K562 (cell line): ENCODE measurements around the gene FMNL3. TPM values are rescaled to one million over a fixed set of nuclear protein-coding genes. Genes with fewer than 3 reads are reported as not detected.

Source experiments
- ATAC-seq: fragments of 200-7000 bp; cut with Tn5 transposase; 3 replicates; pipeline ENCODE4 v1.9.1; 2020; ENCODE audit warnings: moderate library complexity
- BruUV-seq: library from RNA; stranded (reverse); fragments of 400-500 nt; replicated peaks from 2 replicates; lab custom pipeline; 2021; lab: Mats Ljungman, UMichigan
- CTCF ChIA-PET: fragments of 300-600 bp; formaldehyde crosslinking; extraction: SDS; loops from one replicate; lab custom pipeline; 2021; ENCODE audit warnings: low intra/inter-chr PET ratio; lab: Yijun Ruan, JAX
- POLR2A ChIA-PET: fragments of 300-600, 350-650 bp; sonication (Branson Sonifier 250); formaldehyde crosslinking; extraction: SDS; loops from one replicate; lab custom pipeline; 2021; ENCODE audit warnings: antibody characterized with exemption, inconsistent platforms; lab: Yijun Ruan, JAX
- DNase-seq, 4 experiments: peaks; one replicate each; pipeline versions ENCODE4 v3.0.0 to v3.0.0-alpha.2; 2011 to 2018; ENCODE audit warnings: low spot score in 3 of 4, mixed read lengths in 3 of 4; ENCODE audit errors: extremely low read depth in 1 of 4
- FAIRE-seq: peaks from 2 replicates; lab custom pipeline; 2011; peaks lifted over from hg19 to GRCh38; lab: Jason Lieb, UNC
- H2AFZ ChIP-seq: 2 replicates; pipeline ENCODE4 v1.6.0; 2011; ENCODE audit warnings: low read depth, low read length, control low read depth, inconsistent platforms
- H3K27ac ChIP-seq: fragments of 200-600 bp; 3 replicates; pipeline ENCODE4 v1.8.0; 2011; ENCODE audit warnings: low read depth, mild to moderate bottlenecking, control low read depth, inconsistent platforms, low read length, moderate library complexity, mixed read lengths; ENCODE audit errors: extremely low read depth
- H3K27me3 ChIP-seq, 2 experiments: fragments of 300-600 bp in 1 of 2; 2 replicates in 1 of 2; 3 replicates in 1 of 2; pipeline versions ENCODE4 v1.6.0 to v1.8.0; 2011; ENCODE audit warnings: inconsistent platforms in 2 of 2, low read length in 2 of 2, mild to moderate bottlenecking in 1 of 2, mixed read lengths in 1 of 2, moderate library complexity in 1 of 2; ENCODE audit not compliant: control insufficient read depth in 2 of 2, insufficient read depth in 2 of 2
- H3K36me3 ChIP-seq: fragments of 300-600 bp; 3 replicates; pipeline ENCODE4 v1.8.0; 2011; ENCODE audit warnings: mild to moderate bottlenecking, low read length, inconsistent platforms; ENCODE audit not compliant: control insufficient read depth, insufficient read depth
- H3K4me1 ChIP-seq, 2 experiments: fragments of 200-600 bp in 1 of 2; replicated peaks in 1 of 2; 2 replicates in 1 of 2; 3 replicates in 1 of 2; pipeline versions ENCODE4 v1.5.1 to v1.8.0; 2011; ENCODE audit warnings: inconsistent platforms in 2 of 2, low read length in 2 of 2, mild to moderate bottlenecking in 1 of 2, mixed read lengths in 1 of 2, moderate library complexity in 1 of 2; ENCODE audit not compliant: control insufficient read depth in 2 of 2, insufficient read depth in 2 of 2
- H3K4me2 ChIP-seq: 2 replicates; pipeline ENCODE4 v1.6.1; 2011; ENCODE audit warnings: low read length, control low read depth, inconsistent platforms, mixed read lengths; ENCODE audit not compliant: insufficient read depth
- H3K4me3 ChIP-seq: fragments of 200-600 bp; sonication (generic), shearing (Covaris generic); 2 replicates; pipeline ENCODE4 v1.5.1; 2016; ENCODE audit warnings: control low read depth, inconsistent platforms
- H3K79me2 ChIP-seq: fragments of 200-600 bp; 3 replicates; pipeline ENCODE4 v1.8.0; 2011; ENCODE audit warnings: low read length, inconsistent platforms; ENCODE audit not compliant: control insufficient read depth, insufficient read depth
- H3K9ac ChIP-seq, 2 experiments: 2 replicates each; pipeline versions ENCODE4 v1.6.0 to v1.6.1; 2011; ENCODE audit warnings: low read depth in 2 of 2, low read length in 2 of 2, control low read depth in 1 of 2, inconsistent platforms in 1 of 2, mild to moderate bottlenecking in 1 of 2, mixed read lengths in 1 of 2; ENCODE audit not compliant: insufficient read depth in 1 of 2
- H3K9me1 ChIP-seq: one replicate; pipeline ENCODE4 v1.6.0; 2011; ENCODE audit warnings: inconsistent platforms, mild to moderate bottlenecking, low read length, moderate library complexity; ENCODE audit not compliant: control insufficient read depth, insufficient read depth
- H3K9me3 ChIP-seq: replicated peaks from 2 replicates; pipeline ENCODE4 v1.5.1; 2011; ENCODE audit warnings: low read depth, low read length, inconsistent platforms; ENCODE audit not compliant: control insufficient read depth, insufficient read depth
- H4K20me1 ChIP-seq: replicated peaks from 2 replicates; pipeline ENCODE4 v1.6.1; 2011; ENCODE audit warnings: low read length, inconsistent platforms, mixed read lengths; ENCODE audit not compliant: control insufficient read depth, insufficient read depth
- CHD1 ChIP-seq: fragments of 200-600 bp; sonication (generic); IDR thresholded peaks from one replicate; pipeline ENCODE4 v1.6.1; 2012; ENCODE audit warnings: mild to moderate bottlenecking, moderate library complexity, low read length, inconsistent platforms
- FOS ChIP-seq: IDR thresholded peaks from 3 replicates; pipeline ENCODE4 v1.6.1; 2011; ENCODE audit not compliant: insufficient read length; ENCODE audit errors: extremely low read depth
- GATAD2B ChIP-seq: fragments of 450-650 bp; IDR thresholded peaks from 2 replicates; pipeline ENCODE4 v1.6.1; 2017; ENCODE audit warnings: mild to moderate bottlenecking, borderline replicate concordance
- KDM1A ChIP-seq, 2 experiments: fragments of 450-650 bp; IDR thresholded peaks; 2 replicates each; pipeline ENCODE4 v1.6.1; 2016; ENCODE audit warnings: mild to moderate bottlenecking in 2 of 2
- LARP7 ChIP-seq: fragments of 450-650 bp; IDR thresholded peaks from 2 replicates; pipeline ENCODE4 v1.6.1; 2016
- MTA2 ChIP-seq: fragments of 450-650 bp; IDR thresholded peaks from 2 replicates; pipeline ENCODE4 v1.6.1; 2016; ENCODE audit warnings: low read depth
- NKRF ChIP-seq: fragments of 450-650 bp; IDR thresholded peaks from 2 replicates; pipeline ENCODE4 v1.6.1; 2016; ENCODE audit warnings: borderline replicate concordance
- NR4A1 ChIP-seq, 2 experiments: fragments of 250-450 bp in 1 of 2; fragments of 450-650 bp in 1 of 2; sonication (Bioruptor Pico) in 1 of 2; IDR thresholded peaks; 2 replicates each; pipeline versions ENCODE4 v1.4.0 to v1.6.1; 2016 to 2020; ENCODE audit warnings: mild to moderate bottlenecking in 2 of 2, missing compliant biosample characterization in 1 of 2, missing genetic modification characterization in 1 of 2, moderate library complexity in 1 of 2
- RBM25 ChIP-seq: fragments of 200-400 bp; formaldehyde crosslinking; IDR thresholded peaks from 2 replicates; pipeline ENCODE4 v1.6.1; 2018; ENCODE audit warnings: low read length, low read depth, moderate library complexity; ENCODE audit not compliant: severe bottlenecking
- ZNF24 ChIP-seq: fragments of 450-650 bp; IDR thresholded peaks from 2 replicates; pipeline ENCODE4 v1.6.1; 2016
- ZNF3 ChIP-seq: fragments of 250-450 bp; sonication (Bioruptor Pico); IDR thresholded peaks from 2 replicates; pipeline ENCODE4 v1.5.0; 2021; ENCODE audit warnings: mild to moderate bottlenecking, moderate library complexity
- WGBS: fragments of 100-300 bp; shearing (Covaris generic); methylation state at CpG from one replicate; pipeline ENCODE4 v1.1.6; 2016; ENCODE audit warnings: low coverage, mixed read lengths; ENCODE audit not compliant: insufficient coverage; ENCODE audit errors: missing lambda C conversion rate; 5-methylcytosine and 5-hydroxymethylcytosine counted together
- in situ Hi-C: fragments of 300-500 bp; cut with MboI; formaldehyde crosslinking; loops from 4 replicates; pipeline ENCODE4 v1.15.0; 2018; ENCODE audit warnings: inconsistent platforms, mixed read lengths
- intact Hi-C: fragments of 100-400 bp; cut with micrococcal nuclease; formaldehyde crosslinking; loops from 2 replicates; pipeline ENCODE4 v1.14.2; 2022
- polyA plus RNA-seq, 8 experiments: library from polyadenylated mRNA; depleted of rRNA in 4 of 8; stranded (reverse) in 5 of 8; unstranded in 3 of 8; fragments of >200 nt; fragmentation: Nextera tagmentation in 2 of 8; fragmentation: Illumina TruSeq in 1 of 8; extraction: Ambion mirVana in 2 of 8; extraction: Trizol in 1 of 8; gene quantifications; 2 replicates each; pipeline versions ENCODE4 v1.2.1 to v1.2.3, GENCODE V29; 2011 to 2014; ENCODE audit warnings: inconsistent platforms in 1 of 8, missing spikeins in 1 of 8
- total RNA-seq, 7 experiments: library from RNA; depleted of rRNA in 6 of 7; stranded (reverse); fragments of >200 nt in 6 of 7; fragmentation: Illumina TruSeq in 2 of 7; extraction: Trizol in 2 of 7; gene quantifications; 2 replicates each; pipeline versions ENCODE4 v1.2.1 to v1.2.3, GENCODE V29; 2011 to 2021; ENCODE audit warnings: low replicate concordance in 1 of 7
- TF ChIP-seq, protein P1 (sequence below): fragments of 450-650 bp; IDR thresholded peaks from 2 replicates; pipeline ENCODE4 v1.6.1; 2016; ENCODE audit warnings: missing biosample characterization, missing genetic modification characterization

The FMNL3 gene
- total and polyA plus RNA-seq, 9 of the 15 experiments (the other 6 are each of a cell fraction or from before 2014, with no cell fraction given) = 0.49 to 14.4 (median 6.8) TPM

GRCh38 chr12:49661191-49661590 lies 46.0 kb downstream of the FMNL3 start:
- DNase-seq (no peak), FAIRE-seq (no peak)
- intact Hi-C loops = no loop called here

More at GRCh38 chr12:49661191-49661590, 46.0 kb downstream of the FMNL3 start:
- no peak for TF ChIP-seq RBM25
- TF ChIP-seq CHD1 = no peak
- no peak for TF ChIP-seq FOS
- no peak for TF ChIP-seq ZNF3 (CRISPR knock-in tag)
- no peak for TF ChIP-seq ZNF24
- TF ChIP-seq NR4A1 (CRISPR knock-in tag; IDR thresholded peaks at IDR 0.05) = no peak
- no peak for TF ChIP-seq NR4A1 (tag; IDR thresholded peaks at IDR 0.05)
- TF ChIP-seq GATAD2B = no peak
- TF ChIP-seq, protein P1, sequence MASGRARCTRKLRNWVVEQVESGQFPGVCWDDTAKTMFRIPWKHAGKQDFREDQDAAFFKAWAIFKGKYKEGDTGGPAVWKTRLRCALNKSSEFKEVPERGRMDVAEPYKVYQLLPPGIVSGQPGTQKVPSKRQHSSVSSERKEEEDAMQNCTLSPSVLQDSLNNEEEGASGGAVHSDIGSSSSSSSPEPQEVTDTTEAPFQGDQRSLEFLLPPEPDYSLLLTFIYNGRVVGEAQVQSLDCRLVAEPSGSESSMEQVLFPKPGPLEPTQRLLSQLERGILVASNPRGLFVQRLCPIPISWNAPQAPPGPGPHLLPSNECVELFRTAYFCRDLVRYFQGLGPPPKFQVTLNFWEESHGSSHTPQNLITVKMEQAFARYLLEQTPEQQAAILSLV (tag) = no peak
- no peak for TF ChIP-seq KDM1A (IDR thresholded peaks at IDR 0.05)
- TF ChIP-seq NKRF = no peak
- no peak for TF ChIP-seq LARP7
- no peak for TF ChIP-seq MTA2
- Histone ChIP-seq H4K20me1 (no peaks in the 10 kb centered on the region), H3K9me3 (no peaks in the 10 kb centered on the region), H3K79me2 (no peaks in the 10 kb centered on the region), H3K36me3 (peaks cover 10% of the 10 kb centered on the region; the same call in 1 of the 3 replicates), H3K4me2 (no peak overlapping the region), H2AFZ (no peak overlapping the region), H3K4me1 (peaks cover 13 to 26% of the 10 kb centered on the region in 2 experiments; a peak in 4 of 5 replicates), H3K27ac (no peak overlapping the region), H3K9me1 (no peaks in the 10 kb centered on the region), H3K27me3 (no peaks in the 10 kb centered on the region), H3K4me3 (no peak overlapping the region), H3K9ac (no peak overlapping the region)
- no peak for ATAC-seq
- in situ Hi-C loops = no loop called here
- 74% methylated on average over 3 of the region's 3 CpGs for WGBS
- ChIA-PET CTCF (no interaction called here), POLR2A (interaction anchor here (0.7 to 2.0 kb wide), 2 partner anchors 43 to 55 kb away, joined by 3 to 4 read pairs; no protein-coding TSS in a partner anchor)
- no TSS peak for BruUV-seq
